ENCODE results near the gene UVRAG.

DNA sequence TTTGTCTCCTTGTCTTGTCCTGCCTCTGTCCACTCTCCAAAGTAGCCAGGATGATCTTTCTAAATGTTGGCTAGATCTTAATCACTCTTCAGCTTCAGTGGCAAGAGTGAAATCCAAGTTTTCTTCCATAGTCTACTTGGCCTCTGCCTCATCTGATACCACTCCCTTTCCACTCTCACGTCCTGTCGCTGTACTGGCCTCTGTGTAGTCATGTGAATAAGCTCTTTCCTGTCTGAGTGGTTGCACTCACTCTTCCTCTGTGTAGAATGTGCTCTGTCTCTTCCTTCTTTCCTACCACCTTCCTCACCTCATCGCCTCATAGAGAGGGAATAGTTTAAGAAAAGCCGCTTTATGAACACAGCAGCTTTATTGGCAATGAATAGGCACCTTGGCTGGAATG, 304.8 kb downstream of the UVRAG start:
- no peak for TF ChIP-seq CTCF (IDR thresholded peaks at IDR 0.05; ENCODE audit: low read length)
- TF ChIP-seq EZH2 (optimal IDR thresholded peaks at IDR 0.05; ENCODE audit: low read depth, low read length), result no peak
